Liver (tissue), 3 donors: ENCODE measurements around the gene ZNF835.

Experiments
- CTCF ChIP-seq: fragments of 150-350 bp; IDR thresholded peaks from 2 replicates; pipeline ENCODE4 v1.5.1; 2017; ENCODE audit warnings: improper control_type of control experiment, low read depth, low read length; ENCODE audit not compliant: missing input control
- GABPA ChIP-seq, 2 donors: IDR thresholded peaks in 1 of 2; conservative IDR thresholded peaks in 1 of 2; 2 replicates each; pipeline ENCODE4 v1.6.1; 2016; ENCODE audit warnings: antibody characterized with exemption in 2 of 2, mild to moderate bottlenecking in 1 of 2, moderate library complexity in 1 of 2
- REST ChIP-seq: IDR thresholded peaks from 2 replicates; pipeline ENCODE4 v1.6.1; 2016; ENCODE audit warnings: antibody characterized with exemption, mild to moderate bottlenecking
- TF ChIP-seq, protein P1 (sequence below): IDR thresholded peaks from 2 replicates; pipeline ENCODE4 v1.6.1; 2016; ENCODE audit warnings: antibody characterized with exemption
- TF ChIP-seq, protein P2 (sequence below): IDR thresholded peaks from 2 replicates; pipeline ENCODE4 v1.6.1; 2016; ENCODE audit warnings: antibody characterized with exemption
- donor health status: healthy.
- donor health status: healthy.

GRCh38 chr19:56661248-56661647 is 10.3 kb downstream of the ZNF835 start:
- TF ChIP-seq GABPA (IDR thresholded peaks at IDR 0.05 in 1 of 2, conservative IDR thresholded peaks at IDR 0.05 in 1 of 2), result no peak
- no peak for TF ChIP-seq CTCF
- TF ChIP-seq, protein P1, sequence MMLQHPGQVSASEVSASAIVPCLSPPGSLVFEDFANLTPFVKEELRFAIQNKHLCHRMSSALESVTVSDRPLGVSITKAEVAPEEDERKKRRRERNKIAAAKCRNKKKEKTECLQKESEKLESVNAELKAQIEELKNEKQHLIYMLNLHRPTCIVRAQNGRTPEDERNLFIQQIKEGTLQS, result no peak
- TF ChIP-seq REST, result no peak
- TF ChIP-seq, protein P2, sequence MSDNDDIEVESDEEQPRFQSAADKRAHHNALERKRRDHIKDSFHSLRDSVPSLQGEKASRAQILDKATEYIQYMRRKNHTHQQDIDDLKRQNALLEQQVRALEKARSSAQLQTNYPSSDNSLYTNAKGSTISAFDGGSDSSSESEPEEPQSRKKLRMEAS, result no peak
